Liver (tissue), 9 donors: ENCODE results near the gene RBMS3. TPM values are rescaled to one million over a fixed set of nuclear protein-coding genes. Genes with fewer than 3 reads are reported as not detected.

ENCODE experiments used
- DNase-seq: peaks from one replicate; pipeline ENCODE4 v3.0.0-alpha.2; 2017; ENCODE audit warnings: low spot score
- H3K27ac ChIP-seq, 2 donors: one replicate each; pipeline ENCODE4 v1.7.0; 2013; ENCODE audit warnings: inconsistent platforms in 2 of 2, low read length in 2 of 2, control low read depth in 1 of 2, low read depth in 1 of 2, mild to moderate bottlenecking in 1 of 2
- H3K27me3 ChIP-seq, 4 donors: one replicate each; pipeline versions ENCODE4 v1.6.1 to v1.7.0; 2013; ENCODE audit warnings: low read length in 3 of 4, inconsistent platforms in 1 of 4, mild to moderate bottlenecking in 1 of 4, moderate library complexity in 1 of 4; ENCODE audit not compliant: control insufficient read depth in 4 of 4, insufficient read depth in 4 of 4
- H3K36me3 ChIP-seq, 4 donors: one replicate each; pipeline versions ENCODE4 v1.6.1 to v1.7.0; 2013; ENCODE audit warnings: low read length in 3 of 4, mild to moderate bottlenecking in 3 of 4, low read depth in 1 of 4, moderate library complexity in 1 of 4; ENCODE audit not compliant: control insufficient read depth in 4 of 4, insufficient read depth in 3 of 4
- H3K4me1 ChIP-seq, 4 donors: one replicate each; pipeline versions ENCODE4 v1.6.1 to v1.7.0; 2013; ENCODE audit warnings: low read length in 3 of 4, mild to moderate bottlenecking in 3 of 4, moderate library complexity in 1 of 4; ENCODE audit not compliant: control insufficient read depth in 4 of 4, insufficient read depth in 4 of 4
- H3K4me3 ChIP-seq, 3 donors: one replicate each; pipeline versions ENCODE4 v1.6.1 to v1.7.0; 2013; ENCODE audit warnings: low read length in 3 of 3, control low read depth in 1 of 3, low read depth in 1 of 3, mild to moderate bottlenecking in 1 of 3
- H3K9ac ChIP-seq, 2 donors: one replicate each; pipeline ENCODE4 v1.7.0; 2013; ENCODE audit warnings: low read length in 2 of 2, mild to moderate bottlenecking in 2 of 2, moderate library complexity in 2 of 2, control low read depth in 1 of 2, low read depth in 1 of 2
- H3K9me3 ChIP-seq, 4 donors: one replicate each; pipeline versions ENCODE4 v1.6.1 to v1.7.0; 2013; ENCODE audit warnings: low read length in 3 of 4; ENCODE audit not compliant: control insufficient read depth in 4 of 4
- ATF3 ChIP-seq: IDR thresholded peaks from 2 replicates; pipeline ENCODE4 v1.6.1; 2016; ENCODE audit warnings: antibody characterized with exemption
- EGR1 ChIP-seq, 2 donors: IDR thresholded peaks; 2 replicates each; pipeline ENCODE4 v1.6.1; 2016 to 2018; ENCODE audit warnings: antibody characterized with exemption in 2 of 2, low read depth in 2 of 2
- FOXA1 ChIP-seq: IDR thresholded peaks from 2 replicates; pipeline ENCODE4 v1.6.1; 2016; ENCODE audit warnings: antibody characterized with exemption
- FOXA2 ChIP-seq: IDR thresholded peaks from 2 replicates; pipeline ENCODE4 v1.6.1; 2016; ENCODE audit warnings: antibody characterized with exemption
- GABPA ChIP-seq, 2 donors: IDR thresholded peaks in 1 of 2; conservative IDR thresholded peaks in 1 of 2; 2 replicates each; pipeline ENCODE4 v1.6.1; 2016; ENCODE audit warnings: antibody characterized with exemption in 2 of 2, mild to moderate bottlenecking in 1 of 2, moderate library complexity in 1 of 2
- HNF4A ChIP-seq, 2 donors: conservative IDR thresholded peaks; 2 replicates each; pipeline ENCODE4 v1.6.1; 2016; ENCODE audit warnings: antibody characterized with exemption in 2 of 2, mild to moderate bottlenecking in 2 of 2
- HNF4G ChIP-seq: IDR thresholded peaks from 2 replicates; pipeline ENCODE4 v1.6.1; 2016; ENCODE audit warnings: antibody characterized with exemption
- JUND ChIP-seq, 2 donors: IDR thresholded peaks; 2 replicates each; pipeline ENCODE4 v1.6.1; 2016; ENCODE audit warnings: antibody characterized with exemption in 2 of 2
- NR2F2 ChIP-seq: IDR thresholded peaks from 2 replicates; pipeline ENCODE4 v1.6.1; 2016; ENCODE audit warnings: antibody characterized with exemption
- RAD21 ChIP-seq, 2 donors: IDR thresholded peaks; 2 replicates each; pipeline ENCODE4 v1.6.1; 2016; ENCODE audit warnings: antibody characterized with exemption in 2 of 2, mild to moderate bottlenecking in 2 of 2
- RXRA ChIP-seq, 2 donors: IDR thresholded peaks; 2 replicates each; pipeline ENCODE4 v1.6.1; 2017 to 2018; ENCODE audit warnings: antibody characterized with exemption in 2 of 2, mild to moderate bottlenecking in 1 of 2
- SP1 ChIP-seq: IDR thresholded peaks from 2 replicates; pipeline ENCODE4 v1.6.1; 2018; ENCODE audit warnings: antibody characterized with exemption, mild to moderate bottlenecking
- TAF1 ChIP-seq: conservative IDR thresholded peaks from 2 replicates; pipeline ENCODE4 v1.6.1; 2016; ENCODE audit warnings: antibody characterized with exemption, mild to moderate bottlenecking
- YY1 ChIP-seq: IDR thresholded peaks from 2 replicates; pipeline ENCODE4 v1.6.1; 2016; ENCODE audit warnings: antibody characterized with exemption, mild to moderate bottlenecking
- WGBS: extraction: QIAGEN DNeasy Blood & Tissue Kit; methylation state at CpG from one replicate; pipeline ENCODE4 v1.1.7; 2013; 5-methylcytosine and 5-hydroxymethylcytosine counted together
- polyA plus RNA-seq, 2 donors: library from polyadenylated mRNA; stranded (reverse) in 1 of 2; unstranded in 1 of 2; fragments of 200-250 nt in 1 of 2; fragments of >200 nt in 1 of 2; fragmentation: Nextera tagmentation in 1 of 2; extraction: Ambion mirVana in 1 of 2; gene quantifications; one replicate each; pipeline versions ENCODE4 v1.2.1 to v1.2.3, GENCODE V29; 2013 to 2015
- total RNA-seq, 2 donors: library from RNA; depleted of rRNA; stranded (reverse); fragments of >200 nt; gene quantifications; one replicate each; pipeline ENCODE4 v1.2.3, GENCODE V29; 2014
- TF ChIP-seq, protein P1 (sequence below): fragments of 150-350 bp; IDR thresholded peaks from 2 replicates; pipeline ENCODE4 v1.5.1; 2017; ENCODE audit warnings: improper control_type of control experiment, low read depth, low read length; ENCODE audit not compliant: missing input control
- TF ChIP-seq, protein P2 (sequence below): IDR thresholded peaks from 2 replicates; pipeline ENCODE4 v1.6.1; 2016; ENCODE audit warnings: antibody characterized with exemption
- TF ChIP-seq, protein P3 (sequence below): IDR thresholded peaks from 2 replicates; pipeline ENCODE4 v1.6.1; 2016; ENCODE audit warnings: antibody characterized with exemption
- TF ChIP-seq, protein P4 (sequence below): IDR thresholded peaks from 2 replicates; pipeline ENCODE4 v1.6.1; 2016; ENCODE audit warnings: antibody characterized with exemption, mild to moderate bottlenecking
- donor health status: healthy.
- donor health status: healthy.
- donor health status: healthy.
- donor health status: healthy.
- donor health status: healthy.

RBMS3 gene
- total and polyA plus RNA-seq, 4 donors: 1.2 to 14.9 (median 9.3) TPM

GRCh38 chr3:29261119-29261518, 19.8 kb upstream of the RBMS3 start:
- no peaks in the 10 kb centered on the region for H3K4me1 ChIP-seq
- DNase-seq: no peak
- TF ChIP-seq RAD21 (IDR thresholded peaks at IDR 0.05) (no peak), FOXA2 (no peak)
- no peaks in the 10 kb centered on the region for H3K36me3 ChIP-seq
- H3K27ac ChIP-seq: no peak overlapping the region
- H3K9ac ChIP-seq: no peak overlapping the region
- no peaks in the 10 kb centered on the region for H3K27me3 ChIP-seq
- WGBS: 93% methylated on average over 2 of the region's 2 CpGs
- no peaks in the 10 kb centered on the region for H3K9me3 ChIP-seq
- H3K4me3 ChIP-seq: no peak overlapping the region

DNA sequence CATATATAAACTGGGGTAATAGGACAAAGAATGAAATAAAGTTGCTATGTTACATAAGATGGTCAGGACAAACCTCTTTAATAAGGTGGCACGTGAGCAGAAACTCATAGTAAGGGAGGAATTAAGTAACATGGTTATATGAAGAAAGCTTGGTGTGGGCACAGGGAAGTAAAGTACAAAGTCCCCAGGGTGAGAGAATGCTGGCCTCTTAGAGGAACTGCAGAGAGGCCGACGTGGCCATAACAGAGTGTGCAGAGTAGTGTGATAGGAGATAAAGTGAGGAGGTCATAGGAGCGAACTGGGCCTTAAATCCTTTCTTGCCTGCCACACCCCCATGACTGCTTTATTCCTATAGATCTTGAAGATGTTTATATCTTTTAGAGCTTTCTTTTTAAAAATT, 17.4 kb upstream of the RBMS3 start:
- Histone ChIP-seq H3K4me3 (no peak overlapping the region), H3K27ac (no peak overlapping the region), H3K9me3 (no peaks in the 10 kb centered on the region), H3K27me3 (no peaks in the 10 kb centered on the region), H3K4me1 (no peaks in the 10 kb centered on the region), H3K9ac (no peak overlapping the region), H3K36me3 (no peaks in the 10 kb centered on the region)
- DNase-seq: no peak
- TF ChIP-seq, protein P1, sequence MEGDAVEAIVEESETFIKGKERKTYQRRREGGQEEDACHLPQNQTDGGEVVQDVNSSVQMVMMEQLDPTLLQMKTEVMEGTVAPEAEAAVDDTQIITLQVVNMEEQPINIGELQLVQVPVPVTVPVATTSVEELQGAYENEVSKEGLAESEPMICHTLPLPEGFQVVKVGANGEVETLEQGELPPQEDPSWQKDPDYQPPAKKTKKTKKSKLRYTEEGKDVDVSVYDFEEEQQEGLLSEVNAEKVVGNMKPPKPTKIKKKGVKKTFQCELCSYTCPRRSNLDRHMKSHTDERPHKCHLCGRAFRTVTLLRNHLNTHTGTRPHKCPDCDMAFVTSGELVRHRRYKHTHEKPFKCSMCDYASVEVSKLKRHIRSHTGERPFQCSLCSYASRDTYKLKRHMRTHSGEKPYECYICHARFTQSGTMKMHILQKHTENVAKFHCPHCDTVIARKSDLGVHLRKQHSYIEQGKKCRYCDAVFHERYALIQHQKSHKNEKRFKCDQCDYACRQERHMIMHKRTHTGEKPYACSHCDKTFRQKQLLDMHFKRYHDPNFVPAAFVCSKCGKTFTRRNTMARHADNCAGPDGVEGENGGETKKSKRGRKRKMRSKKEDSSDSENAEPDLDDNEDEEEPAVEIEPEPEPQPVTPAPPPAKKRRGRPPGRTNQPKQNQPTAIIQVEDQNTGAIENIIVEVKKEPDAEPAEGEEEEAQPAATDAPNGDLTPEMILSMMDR: no peak
- TF ChIP-seq RXRA (IDR thresholded peaks at IDR 0.05) (no peak), HNF4G (no peak), NR2F2 (no peak), ATF3 (no peak), YY1 (no peak), JUND (IDR thresholded peaks at IDR 0.05) (no peak), FOXA2 (no peak), TAF1 (no peak), GABPA (IDR thresholded peaks at IDR 0.05 in 1 of 2, conservative IDR thresholded peaks at IDR 0.05 in 1 of 2) (no peak), EGR1 (IDR thresholded peaks at IDR 0.05; ENCODE audit: low read depth in 2 of 2) (no peak), RAD21 (IDR thresholded peaks at IDR 0.05) (no peak), SP1 (no peak), HNF4A (conservative IDR thresholded peaks at IDR 0.05) (no peak), FOXA1 (no peak)
- TF ChIP-seq, protein P2, sequence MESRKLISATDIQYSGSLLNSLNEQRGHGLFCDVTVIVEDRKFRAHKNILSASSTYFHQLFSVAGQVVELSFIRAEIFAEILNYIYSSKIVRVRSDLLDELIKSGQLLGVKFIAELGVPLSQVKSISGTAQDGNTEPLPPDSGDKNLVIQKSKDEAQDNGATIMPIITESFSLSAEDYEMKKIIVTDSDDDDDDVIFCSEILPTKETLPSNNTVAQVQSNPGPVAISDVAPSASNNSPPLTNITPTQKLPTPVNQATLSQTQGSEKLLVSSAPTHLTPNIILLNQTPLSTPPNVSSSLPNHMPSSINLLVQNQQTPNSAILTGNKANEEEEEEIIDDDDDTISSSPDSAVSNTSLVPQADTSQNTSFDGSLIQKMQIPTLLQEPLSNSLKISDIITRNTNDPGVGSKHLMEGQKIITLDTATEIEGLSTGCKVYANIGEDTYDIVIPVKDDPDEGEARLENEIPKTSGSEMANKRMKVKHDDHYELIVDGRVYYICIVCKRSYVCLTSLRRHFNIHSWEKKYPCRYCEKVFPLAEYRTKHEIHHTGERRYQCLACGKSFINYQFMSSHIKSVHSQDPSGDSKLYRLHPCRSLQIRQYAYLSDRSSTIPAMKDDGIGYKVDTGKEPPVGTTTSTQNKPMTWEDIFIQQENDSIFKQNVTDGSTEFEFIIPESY: no peak
- TF ChIP-seq, protein P3, sequence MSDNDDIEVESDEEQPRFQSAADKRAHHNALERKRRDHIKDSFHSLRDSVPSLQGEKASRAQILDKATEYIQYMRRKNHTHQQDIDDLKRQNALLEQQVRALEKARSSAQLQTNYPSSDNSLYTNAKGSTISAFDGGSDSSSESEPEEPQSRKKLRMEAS: no peak
- TF ChIP-seq, protein P4, sequence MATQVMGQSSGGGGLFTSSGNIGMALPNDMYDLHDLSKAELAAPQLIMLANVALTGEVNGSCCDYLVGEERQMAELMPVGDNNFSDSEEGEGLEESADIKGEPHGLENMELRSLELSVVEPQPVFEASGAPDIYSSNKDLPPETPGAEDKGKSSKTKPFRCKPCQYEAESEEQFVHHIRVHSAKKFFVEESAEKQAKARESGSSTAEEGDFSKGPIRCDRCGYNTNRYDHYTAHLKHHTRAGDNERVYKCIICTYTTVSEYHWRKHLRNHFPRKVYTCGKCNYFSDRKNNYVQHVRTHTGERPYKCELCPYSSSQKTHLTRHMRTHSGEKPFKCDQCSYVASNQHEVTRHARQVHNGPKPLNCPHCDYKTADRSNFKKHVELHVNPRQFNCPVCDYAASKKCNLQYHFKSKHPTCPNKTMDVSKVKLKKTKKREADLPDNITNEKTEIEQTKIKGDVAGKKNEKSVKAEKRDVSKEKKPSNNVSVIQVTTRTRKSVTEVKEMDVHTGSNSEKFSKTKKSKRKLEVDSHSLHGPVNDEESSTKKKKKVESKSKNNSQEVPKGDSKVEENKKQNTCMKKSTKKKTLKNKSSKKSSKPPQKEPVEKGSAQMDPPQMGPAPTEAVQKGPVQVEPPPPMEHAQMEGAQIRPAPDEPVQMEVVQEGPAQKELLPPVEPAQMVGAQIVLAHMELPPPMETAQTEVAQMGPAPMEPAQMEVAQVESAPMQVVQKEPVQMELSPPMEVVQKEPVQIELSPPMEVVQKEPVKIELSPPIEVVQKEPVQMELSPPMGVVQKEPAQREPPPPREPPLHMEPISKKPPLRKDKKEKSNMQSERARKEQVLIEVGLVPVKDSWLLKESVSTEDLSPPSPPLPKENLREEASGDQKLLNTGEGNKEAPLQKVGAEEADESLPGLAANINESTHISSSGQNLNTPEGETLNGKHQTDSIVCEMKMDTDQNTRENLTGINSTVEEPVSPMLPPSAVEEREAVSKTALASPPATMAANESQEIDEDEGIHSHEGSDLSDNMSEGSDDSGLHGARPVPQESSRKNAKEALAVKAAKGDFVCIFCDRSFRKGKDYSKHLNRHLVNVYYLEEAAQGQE: no peak
- WGBS: 93% methylated on average over 4 of the region's 4 CpGs
